ENCODE measurements around the gene INPPL1. TPM values are rescaled to one million over a fixed set of nuclear protein-coding genes. Genes with fewer than 3 reads are reported as not detected.

Gene INPPL1
- polyA plus RNA-seq, 1 donor (not counting 4 experiments of a cell fraction or from before 2014, with no cell fraction given) = 44.0 TPM

- no peak for FAIRE-seq
- no peaks in the 10 kb centered on the region for H3K36me3 ChIP-seq (ENCODE audit: control insufficient read depth in 2 of 2, extremely low read depth in 1 of 2, insufficient read depth in 2 of 2, low read length in 2 of 2)
- H4K20me1 ChIP-seq (ENCODE audit: control insufficient read depth, extremely low read depth, insufficient read depth, low read length) = no peaks in the 10 kb centered on the region
Measured at GRCh38 chr11:72209101-72209500, 15.5 kb upstream of the INPPL1 start.

GRCh38 chr11:72216638-72217037, 7.9 kb upstream of the INPPL1 start, which contains the start of gene FOLR2:
FOLR2 (plus strand) TSS chr11:72216794; CDS start chr11:72218585, 1,791 bp downstream.
- H3K27ac ChIP-seq (ENCODE audit: control insufficient read depth, insufficient read depth, low read length) = no peak within 1 kb of the TSS
- DNase-seq (ENCODE audit: low read depth, low spot score) = no peak
- H3K4me2 ChIP-seq (ENCODE audit: control insufficient read depth, extremely low read depth, insufficient read depth, low read depth, low read length) = no peak within 1 kb of the TSS
- no peaks in the 10 kb centered on the region for H3K36me3 ChIP-seq (ENCODE audit: control insufficient read depth in 2 of 2, extremely low read depth in 1 of 2, insufficient read depth in 2 of 2, low read length in 2 of 2)
- no peak within 1 kb of the TSS for H2AFZ ChIP-seq (ENCODE audit: control insufficient read depth, low read length)
- H3K9ac ChIP-seq (ENCODE audit: control insufficient read depth, extremely low read depth, insufficient read depth, low read length) = no peak within 1 kb of the TSS
- H3K9me1 ChIP-seq (ENCODE audit: control insufficient read depth, extremely low read depth, insufficient read depth, low read length) = no peaks in the 10 kb centered on the region
- no peaks in the 10 kb centered on the region for H3K4me1 ChIP-seq (ENCODE audit: control insufficient read depth, extremely low read depth, insufficient read depth, low read length)
- TF ChIP-seq CTCF (optimal IDR thresholded peaks at IDR 0.05 in 1 of 3, IDR thresholded peaks at IDR 0.05 in 1 of 3, conservative IDR thresholded peaks at IDR 0.05 in 1 of 3; ENCODE audit: extremely low read depth in 1 of 3, insufficient read depth in 2 of 3, low read length in 3 of 3) = no peak
- no peak for TF ChIP-seq EZH2 (IDR thresholded peaks at IDR 0.05; ENCODE audit: low read length)
- no peaks in the 10 kb centered on the region for H3K9me3 ChIP-seq (ENCODE audit: control insufficient read depth, low read depth, low read length)
- no peaks in the 10 kb centered on the region for H3K79me2 ChIP-seq (ENCODE audit: control insufficient read depth, insufficient read depth, low read length)
- no peak for FAIRE-seq
- no peak within 1 kb of the TSS for H3K4me3 ChIP-seq (ENCODE audit: control insufficient read depth in 2 of 3, extremely low read depth in 1 of 3, insufficient read depth in 2 of 3, low read depth in 1 of 3, low read length in 3 of 3)
- peaks cover 11% of the 10 kb centered on the region for H3K27me3 ChIP-seq (ENCODE audit: control insufficient read depth, extremely low read depth, insufficient read depth, low read length)
- dilution Hi-C loops (cut with MboI; ENCODE audit: extremely low pct_ligation_motif_present, low sequenced_read_pairs) = no loop called here
- no peaks in the 10 kb centered on the region for H4K20me1 ChIP-seq (ENCODE audit: control insufficient read depth, extremely low read depth, insufficient read depth, low read length)

More at GRCh38 chr11:72209101-72209500, 15.5 kb upstream of the INPPL1 start:
- Histone ChIP-seq H3K79me2 (ENCODE audit: control insufficient read depth, insufficient read depth, low read length) (no peaks in the 10 kb centered on the region), H3K27me3 (ENCODE audit: control insufficient read depth, extremely low read depth, insufficient read depth, low read length) (no peaks in the 10 kb centered on the region), H3K9me3 (ENCODE audit: control insufficient read depth, low read depth, low read length) (no peaks in the 10 kb centered on the region), H3K9me1 (ENCODE audit: control insufficient read depth, extremely low read depth, insufficient read depth, low read length) (no peaks in the 10 kb centered on the region), H3K27ac (ENCODE audit: control insufficient read depth, insufficient read depth, low read length) (no peak overlapping the region), H3K4me2 (ENCODE audit: control insufficient read depth, extremely low read depth, insufficient read depth, low read depth, low read length) (no peak overlapping the region), H2AFZ (ENCODE audit: control insufficient read depth, low read length) (no peak overlapping the region), H3K9ac (ENCODE audit: control insufficient read depth, extremely low read depth, insufficient read depth, low read length) (no peak overlapping the region), H3K4me1 (ENCODE audit: control insufficient read depth, extremely low read depth, insufficient read depth, low read length) (no peaks in the 10 kb centered on the region), H3K4me3 (ENCODE audit: control insufficient read depth in 2 of 3, extremely low read depth in 1 of 3, insufficient read depth in 2 of 3, low read depth in 1 of 3, low read length in 3 of 3) (no peak overlapping the region)
- TF ChIP-seq EZH2 (IDR thresholded peaks at IDR 0.05; ENCODE audit: low read length) (no peak), CTCF (optimal IDR thresholded peaks at IDR 0.05 in 1 of 3, IDR thresholded peaks at IDR 0.05 in 1 of 3, conservative IDR thresholded peaks at IDR 0.05 in 1 of 3; ENCODE audit: extremely low read depth in 1 of 3, insufficient read depth in 2 of 3, low read length in 3 of 3) (no peak)
- no peak for DNase-seq (ENCODE audit: low read depth, low spot score)
- dilution Hi-C loops (cut with MboI; ENCODE audit: extremely low pct_ligation_motif_present, low sequenced_read_pairs) = no loop called here
